ENCODE data around the gene IL16. TPM values are rescaled to one million over a fixed set of nuclear protein-coding genes. Genes with fewer than 3 reads are reported as not detected.

Gene IL16
- total RNA-seq, 2 experiments from 2014 or later: 58.8 to 63.1 TPM

DNA sequence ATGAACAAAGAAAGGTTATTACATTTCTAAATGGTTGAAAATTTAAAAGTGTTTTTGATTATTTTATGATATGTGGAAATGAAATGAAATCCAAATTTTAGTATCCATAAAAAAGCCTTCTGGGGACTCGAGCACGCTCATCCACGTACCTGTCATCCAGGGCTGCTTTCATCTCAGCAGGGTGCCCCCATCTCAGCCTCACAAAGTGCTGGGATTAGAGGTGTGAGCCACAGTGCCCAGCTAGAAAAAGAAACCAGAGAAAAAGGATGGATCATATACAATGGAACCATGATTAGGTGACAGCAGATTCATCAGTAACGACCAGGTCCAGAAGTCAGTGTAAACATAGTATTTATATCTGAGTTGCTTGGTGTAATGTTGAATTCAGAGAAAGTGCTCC is 77.6 kb downstream of the IL16 start:
- intact Hi-C loops (cut with micrococcal nuclease): no loop called here
- ChIA-PET POLR2A (no interaction called here), CTCF (interaction anchor here (0.8 to 6.3 kb wide), 19 partner anchors 8 to 207 kb away, joined by 3 to 121 read pairs (median 12); no protein-coding TSS in a partner anchor)
- Mint-ChIP-seq H3K9me3 (peaks cover 11% of the 10 kb centered on the region), H3K36me3 (peaks cover 3% of the 10 kb centered on the region), H3K4me1 (ENCODE audit: low read depth) (peaks cover 22% of the 10 kb centered on the region), H3K27ac (no peak overlapping the region), H3K27me3 (no peaks in the 10 kb centered on the region), H3K4me3 (no peak overlapping the region)
- DNase-seq: no peak

DNA sequence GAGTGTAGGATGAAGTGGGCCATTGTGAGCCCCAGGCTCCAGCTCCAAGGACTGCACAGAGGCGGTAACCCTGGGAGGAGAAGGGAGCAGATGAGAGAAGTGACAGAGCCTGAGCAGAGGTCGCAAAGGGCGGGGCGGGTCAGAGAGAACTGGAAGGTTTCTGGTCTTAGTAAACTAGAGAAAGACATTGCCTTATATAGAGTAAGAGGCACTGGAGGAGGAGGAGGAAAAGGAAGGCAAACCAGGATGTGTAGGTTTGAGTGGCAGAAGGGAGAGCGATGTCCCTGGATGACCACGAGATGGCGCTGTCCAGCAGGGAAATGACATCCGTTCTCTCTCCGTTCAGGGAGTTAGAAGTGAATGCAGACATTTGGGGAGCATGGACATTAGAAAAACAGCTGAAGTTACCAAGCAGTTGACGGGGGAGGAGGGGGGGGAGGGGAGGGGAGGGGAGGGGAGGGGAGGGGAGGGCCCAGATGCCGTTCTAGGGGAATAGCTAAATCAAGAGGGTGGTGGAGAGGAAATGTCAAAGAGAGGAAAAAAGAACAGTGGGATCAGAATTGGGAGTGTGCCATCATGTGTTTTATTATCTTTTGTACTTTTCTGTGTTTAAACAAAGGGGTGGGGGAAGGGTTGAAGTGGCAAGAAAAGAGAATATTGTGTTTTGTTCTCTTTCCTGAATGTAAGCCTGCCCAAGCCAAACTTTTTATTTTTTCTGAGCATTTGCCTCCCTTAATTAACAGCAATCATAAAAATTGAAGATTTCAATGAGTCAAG is 78.4 kb downstream of the IL16 start:
- H3K4me3 Mint-ChIP-seq: peak overlapping the region; percentile 3
- intact Hi-C loops (cut with micrococcal nuclease): loop anchor here (1.0 kb wide), 4 partner anchors 19 to 125 kb away; no protein-coding TSS in a partner anchor

DNA sequence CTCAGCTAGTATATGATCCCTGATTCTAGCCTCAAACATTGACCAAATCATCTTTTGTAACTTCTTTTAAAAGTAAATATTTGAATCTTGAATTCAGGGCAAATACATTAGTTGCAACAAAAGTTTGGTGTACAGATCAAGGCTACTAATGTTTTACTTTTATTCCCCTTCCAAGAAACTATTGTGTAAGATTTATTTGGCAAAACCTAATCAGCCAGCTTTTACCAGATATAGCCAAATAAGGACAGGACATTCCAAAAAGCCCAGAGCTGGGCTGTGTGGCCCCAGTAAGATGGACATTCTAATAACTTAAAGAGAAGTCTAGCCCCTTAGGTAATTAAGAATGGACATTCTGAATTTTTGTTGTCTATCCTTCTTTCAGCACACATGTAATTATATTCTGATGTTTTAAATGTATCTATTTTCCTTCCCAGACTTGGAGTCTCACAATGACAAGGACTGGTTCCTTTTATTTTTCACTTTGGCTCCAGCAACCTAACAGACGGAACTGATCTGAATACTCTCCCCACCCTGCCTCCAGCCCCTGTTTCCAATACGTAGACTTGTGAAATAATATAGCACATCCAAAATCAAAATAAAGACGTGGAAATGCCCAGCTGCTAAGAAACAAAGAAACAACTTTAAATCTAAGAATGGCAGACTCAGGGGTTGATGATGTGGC is 79.2 kb downstream of the IL16 start:
- no peak overlapping the region for H3K4me3 Mint-ChIP-seq
- CTCF ChIA-PET: interaction anchor here (0.6 to 6.3 kb wide), 32 partner anchors 7 to 206 kb away, joined by 3 to 121 read pairs (median 6); partner anchors contain the start of gene STARD5
- peaks cover 11% of the 10 kb centered on the region for H3K9me3 Mint-ChIP-seq
- DNase-seq: no peak
- peaks cover 3% of the 10 kb centered on the region for H3K36me3 Mint-ChIP-seq
- H3K27me3 Mint-ChIP-seq: no peaks in the 10 kb centered on the region
- intact Hi-C loops (cut with micrococcal nuclease): loop anchor here (1.0 kb wide), 4 partner anchors 18 to 124 kb away; no protein-coding TSS in a partner anchor
- no peak overlapping the region for H3K27ac Mint-ChIP-seq
- H3K4me1 Mint-ChIP-seq (ENCODE audit: low read depth): peaks cover 27% of the 10 kb centered on the region
- POLR2A ChIA-PET: interaction anchor here (1.1 kb wide), 1 partner anchor 10 kb away, joined by 3 read pairs; no protein-coding TSS in a partner anchor

More for the DNA sequence above, 78.4 kb downstream of the IL16 start:
- Mint-ChIP-seq H3K4me1 (ENCODE audit: low read depth) (peaks cover 22% of the 10 kb centered on the region), H3K27ac (peak overlapping the region; percentile 23), H3K36me3 (peaks cover 3% of the 10 kb centered on the region), H3K9me3 (peaks cover 11% of the 10 kb centered on the region), H3K27me3 (no peaks in the 10 kb centered on the region)
- ChIA-PET CTCF (interaction anchor here (0.6 to 6.3 kb wide), 32 partner anchors 8 to 207 kb away, joined by 3 to 121 read pairs (median 6); partner anchors contain the start of gene STARD5), POLR2A (interaction anchor here (1.1 kb wide), 1 partner anchor 9 kb away, joined by 3 read pairs; no protein-coding TSS in a partner anchor)
- DNase-seq: peak; percentile 89

DNA sequence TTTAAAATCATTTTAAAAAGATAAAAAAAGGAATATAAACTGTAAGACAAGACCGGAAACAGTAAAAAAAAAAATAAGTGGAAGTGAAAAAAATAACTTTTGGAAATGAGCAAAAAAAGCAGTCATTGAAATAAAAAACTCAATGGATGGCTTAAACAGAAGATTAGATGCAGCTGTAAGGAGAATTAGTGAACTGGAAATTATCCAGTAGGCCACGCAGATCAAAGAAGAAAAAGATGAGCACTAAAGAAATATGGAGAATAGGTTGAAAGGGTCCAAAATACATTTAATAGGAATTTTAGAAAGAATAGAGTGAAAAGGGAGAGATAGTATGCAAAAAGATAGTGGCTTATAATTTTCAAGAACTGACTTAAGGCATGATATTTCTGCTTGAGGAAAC is 80.3 kb downstream of the IL16 start:
- H3K4me3 Mint-ChIP-seq: no peak overlapping the region
- peaks cover 28% of the 10 kb centered on the region for H3K4me1 Mint-ChIP-seq (ENCODE audit: low read depth)
- POLR2A ChIA-PET: interaction anchor here (0.7 kb wide), 1 partner anchor 34 kb away, joined by 3 read pairs; no protein-coding TSS in a partner anchor
- no peak overlapping the region for H3K27ac Mint-ChIP-seq
- no peaks in the 10 kb centered on the region for H3K27me3 Mint-ChIP-seq
- intact Hi-C loops (cut with micrococcal nuclease): no loop called here
- H3K9me3 Mint-ChIP-seq: peaks cover 11% of the 10 kb centered on the region
- peaks cover 3% of the 10 kb centered on the region for H3K36me3 Mint-ChIP-seq
- no peak for DNase-seq
- CTCF ChIA-PET: interaction anchor here (0.7 to 6.3 kb wide), 6 partner anchors 11 to 169 kb away, joined by 4 to 121 read pairs (median 8); partner anchors contain the start of gene STARD5

DNA sequence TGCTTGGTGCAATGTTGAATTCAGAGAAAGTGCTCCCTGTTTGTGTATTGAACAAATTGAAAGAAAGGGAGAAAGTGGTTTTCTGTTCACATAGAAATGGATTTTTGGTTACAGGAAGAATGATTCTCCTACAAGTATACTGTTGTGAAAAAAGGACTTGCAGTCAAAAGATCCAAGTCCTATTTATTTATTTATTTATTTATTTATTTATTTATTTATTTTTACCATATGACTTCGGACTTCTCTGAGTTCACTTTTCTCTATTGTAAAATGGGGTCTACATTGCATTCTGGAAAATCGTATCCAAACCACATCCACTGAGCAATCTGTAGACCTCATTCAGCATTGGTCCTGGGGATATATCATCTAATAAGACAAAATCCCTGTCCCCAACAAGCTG is 81.2 kb downstream of the IL16 start:
- Mint-ChIP-seq H3K27me3 (no peaks in the 10 kb centered on the region), H3K4me1 (ENCODE audit: low read depth) (peaks cover 30% of the 10 kb centered on the region), H3K4me3 (no peak overlapping the region), H3K36me3 (peaks cover 3% of the 10 kb centered on the region), H3K9me3 (peaks cover 11% of the 10 kb centered on the region), H3K27ac (no peak overlapping the region)
- CTCF ChIA-PET: interaction anchor here (1.1 to 5.0 kb wide), 3 partner anchors 11 to 123 kb away, joined by 3 to 39 read pairs (median 11); no protein-coding TSS in a partner anchor
- POLR2A ChIA-PET: no interaction called here
- no peak for DNase-seq
- intact Hi-C loops (cut with micrococcal nuclease): no loop called here

DNA sequence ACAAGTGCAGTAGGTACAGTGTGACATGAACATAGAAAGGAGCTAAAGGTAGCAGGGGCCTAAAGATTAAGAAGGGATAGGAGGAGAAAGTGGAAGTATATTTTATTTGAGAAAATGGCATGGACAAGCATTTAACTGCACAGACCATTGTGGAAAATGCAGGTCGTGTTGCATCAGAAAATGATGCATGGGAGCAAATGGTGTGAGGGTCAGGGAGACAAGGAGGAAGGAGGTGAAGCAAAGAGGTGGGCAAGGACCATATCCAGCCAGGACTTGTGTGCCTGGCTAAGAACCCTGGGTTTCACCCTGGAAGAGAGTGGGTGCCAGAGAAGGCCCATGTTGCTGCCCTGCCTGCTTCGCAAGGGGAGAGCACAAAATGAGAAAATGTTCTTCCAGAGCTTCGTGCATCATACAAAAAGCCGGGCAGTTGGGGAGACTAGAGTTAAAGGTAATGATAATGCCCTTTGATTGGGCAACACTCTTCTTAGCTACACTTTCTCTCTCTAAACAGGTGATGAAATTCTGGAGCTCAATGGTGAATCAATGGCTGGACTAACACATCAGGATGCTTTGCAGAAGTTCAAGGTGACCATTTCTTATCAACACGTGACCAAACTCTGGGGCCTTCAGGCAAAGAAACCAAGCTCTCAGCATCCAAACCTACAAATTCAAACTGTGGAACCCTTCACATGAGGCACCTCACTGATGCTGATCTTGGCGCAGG is 81.8 kb downstream of the IL16 start:
- no peak overlapping the region for H3K4me3 Mint-ChIP-seq
- H3K4me1 Mint-ChIP-seq (ENCODE audit: low read depth): peaks cover 30% of the 10 kb centered on the region
- H3K36me3 Mint-ChIP-seq: peaks cover 3% of the 10 kb centered on the region
- intact Hi-C loops (cut with micrococcal nuclease): no loop called here
- CTCF ChIA-PET: interaction anchor here (1.0 to 5.0 kb wide), 4 partner anchors 12 to 122 kb away, joined by 3 to 39 read pairs (median 6); no protein-coding TSS in a partner anchor
- POLR2A ChIA-PET: no interaction called here
- H3K27me3 Mint-ChIP-seq: no peaks in the 10 kb centered on the region
- no peak overlapping the region for H3K27ac Mint-ChIP-seq
- H3K9me3 Mint-ChIP-seq: peaks cover 11% of the 10 kb centered on the region
- DNase-seq: no peak

DNA sequence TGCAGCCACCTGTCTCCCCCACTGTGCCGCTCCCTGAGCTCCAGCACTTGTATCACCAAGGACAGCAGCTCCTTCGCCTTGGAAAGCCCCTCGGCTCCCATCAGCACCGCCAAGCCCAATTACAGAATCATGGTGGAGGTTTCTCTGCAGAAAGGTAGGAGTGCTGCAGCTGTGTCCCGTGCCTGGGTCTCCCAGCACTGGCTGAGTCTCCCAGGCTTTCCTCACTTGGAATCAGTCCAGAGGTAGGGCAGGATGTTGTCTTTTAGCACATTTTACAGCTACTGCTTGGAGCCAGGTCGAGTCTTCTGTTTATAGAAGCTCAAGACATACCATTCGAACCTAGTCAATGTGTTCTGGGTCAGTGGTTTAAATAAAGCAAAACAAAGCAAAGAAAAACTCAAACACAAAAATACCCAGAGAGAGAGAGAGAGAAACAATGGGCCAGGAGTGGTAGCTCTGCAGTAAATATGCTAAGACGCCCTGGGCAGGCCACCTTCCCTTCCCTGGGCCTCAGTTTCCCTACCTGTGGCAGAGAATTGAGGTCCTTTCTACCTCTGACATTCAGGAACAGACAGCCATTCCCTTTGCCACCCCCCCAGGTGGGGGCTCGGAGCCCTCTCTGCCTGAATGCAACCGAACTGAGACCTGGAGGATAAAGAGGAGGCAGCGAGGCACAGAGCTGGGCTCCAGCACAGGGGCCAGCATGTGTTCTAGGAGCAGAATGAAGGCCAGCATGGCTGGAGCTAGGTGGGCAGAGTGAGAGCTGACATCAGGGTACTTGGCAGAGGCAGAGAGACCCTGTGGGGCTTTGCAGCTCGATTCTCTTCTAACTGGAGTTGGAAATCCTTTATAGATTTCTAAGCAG is 83.2 kb downstream of the IL16 start:
- no peak overlapping the region for H3K27ac Mint-ChIP-seq
- intact Hi-C loops (cut with micrococcal nuclease): no loop called here
- H3K4me1 Mint-ChIP-seq (ENCODE audit: low read depth): peaks cover 34% of the 10 kb centered on the region

DNA sequence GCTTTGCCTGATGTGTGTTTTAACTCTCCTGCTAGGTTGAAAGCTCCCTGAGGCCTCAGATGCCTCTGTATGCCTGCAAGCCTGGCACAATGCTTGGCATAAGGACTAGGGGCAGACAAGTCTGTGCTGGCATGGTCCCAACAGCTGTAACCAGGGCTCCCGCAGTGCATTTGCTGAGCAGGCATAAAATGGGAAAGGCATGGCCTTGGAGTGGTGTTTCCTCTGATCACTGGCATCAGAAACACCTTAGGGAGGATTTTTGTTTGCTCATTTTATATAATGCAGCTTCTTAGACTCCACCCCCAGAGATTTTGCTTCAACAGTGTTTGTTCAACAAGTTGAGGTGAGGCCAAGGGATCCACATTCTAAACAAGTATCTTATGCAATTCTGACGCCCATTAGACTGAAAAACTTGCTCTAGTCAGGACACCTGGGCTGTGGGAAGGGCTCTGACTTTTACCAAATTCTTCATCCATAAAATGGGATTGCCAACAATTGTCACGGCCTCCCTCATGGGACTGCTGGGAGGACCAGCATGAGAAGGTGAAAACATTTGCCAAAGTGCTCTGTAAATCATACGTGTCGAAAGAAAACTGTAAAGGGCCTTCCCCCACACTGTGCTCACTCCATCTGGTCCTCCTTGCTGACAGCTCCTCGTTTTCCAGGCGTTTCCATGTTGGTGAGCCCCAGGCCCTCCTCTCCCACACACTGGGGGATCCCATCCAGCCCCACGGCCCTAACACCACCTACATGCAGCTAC is 84.2 kb downstream of the IL16 start:
- peaks cover 11% of the 10 kb centered on the region for H3K9me3 Mint-ChIP-seq
- H3K4me3 Mint-ChIP-seq: no peak overlapping the region
- no peak overlapping the region for H3K27ac Mint-ChIP-seq
- H3K27me3 Mint-ChIP-seq: no peaks in the 10 kb centered on the region
- ChIA-PET POLR2A (interaction anchor here (1.2 kb wide), 1 partner anchor 16 kb away, joined by 3 read pairs; no protein-coding TSS in a partner anchor), CTCF (interaction anchor here (0.9 to 5.0 kb wide), 3 partner anchors 14 to 119 kb away, joined by 3 to 39 read pairs (median 4); no protein-coding TSS in a partner anchor)
- peaks cover 34% of the 10 kb centered on the region for H3K4me1 Mint-ChIP-seq (ENCODE audit: low read depth)
- DNase-seq: no peak
- intact Hi-C loops (cut with micrococcal nuclease): no loop called here
- H3K36me3 Mint-ChIP-seq: peaks cover 3% of the 10 kb centered on the region

More for the DNA sequence above, 83.2 kb downstream of the IL16 start:
- Mint-ChIP-seq H3K36me3 (peaks cover 3% of the 10 kb centered on the region), H3K9me3 (peaks cover 11% of the 10 kb centered on the region), H3K27me3 (no peaks in the 10 kb centered on the region), H3K4me3 (no peak overlapping the region)
- DNase-seq: no peak
- POLR2A ChIA-PET: interaction anchor here (0.5 to 1.2 kb wide), 3 partner anchors 12 to 290 kb away, joined by 3 to 4 read pairs (median 3); no protein-coding TSS in a partner anchor
- CTCF ChIA-PET: interaction anchor here (0.7 to 5.0 kb wide), 6 partner anchors 12 to 121 kb away, joined by 3 to 39 read pairs (median 3); no protein-coding TSS in a partner anchor

DNA sequence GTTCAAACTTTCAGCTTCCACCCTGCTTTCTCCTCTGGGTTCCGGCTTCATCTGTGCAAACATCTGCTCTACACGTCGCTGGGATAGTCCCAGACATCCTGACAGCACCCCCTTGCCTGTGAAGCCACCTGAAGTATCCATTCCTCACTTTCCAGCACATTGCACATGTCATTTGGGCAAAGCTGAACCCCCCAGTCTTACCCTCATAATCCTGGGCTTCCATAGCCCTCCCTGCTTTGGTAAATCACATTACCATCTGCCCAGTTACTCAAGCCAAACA is 84.7 kb downstream of the IL16 start:
- Mint-ChIP-seq H3K27ac (no peak overlapping the region), H3K36me3 (peaks cover 3% of the 10 kb centered on the region), H3K9me3 (peaks cover 11% of the 10 kb centered on the region), H3K4me1 (ENCODE audit: low read depth) (peaks cover 35% of the 10 kb centered on the region), H3K4me3 (no peak overlapping the region), H3K27me3 (no peaks in the 10 kb centered on the region)
- intact Hi-C loops (cut with micrococcal nuclease): no loop called here
- CTCF ChIA-PET: interaction anchor here (1.3 to 5.0 kb wide), 2 partner anchors 14 to 118 kb away, joined by 4 to 39 read pairs; no protein-coding TSS in a partner anchor
- DNase-seq: no peak
- POLR2A ChIA-PET: interaction anchor here (1.2 kb wide), 1 partner anchor 16 kb away, joined by 3 read pairs; no protein-coding TSS in a partner anchor
